HG03378 (cell line): ENCODE data around the gene ACYP2.
A peak's percentile ranks its signal among the peaks of the same experiment; 100 is the strongest.
"Not testable (repeated sequence)": the region's sequence is repeated elsewhere in the genome, so short reads cannot be mapped to it uniquely, and the experiment has no call there.

Experiments
- ATAC-seq: cut with Tn5 transposase; IDR thresholded peaks from one replicate; pipeline ENCODE4 v1.9.1; 2021; ENCODE audit warnings: mild to moderate bottlenecking, moderate library complexity; ENCODE audit not compliant: unreplicated experiment

The ACYP2 gene

GRCh38 chr2:54262015-54262765 is 146.8 kb downstream of the ACYP2 start:
- no peak for ATAC-seq

DNA sequence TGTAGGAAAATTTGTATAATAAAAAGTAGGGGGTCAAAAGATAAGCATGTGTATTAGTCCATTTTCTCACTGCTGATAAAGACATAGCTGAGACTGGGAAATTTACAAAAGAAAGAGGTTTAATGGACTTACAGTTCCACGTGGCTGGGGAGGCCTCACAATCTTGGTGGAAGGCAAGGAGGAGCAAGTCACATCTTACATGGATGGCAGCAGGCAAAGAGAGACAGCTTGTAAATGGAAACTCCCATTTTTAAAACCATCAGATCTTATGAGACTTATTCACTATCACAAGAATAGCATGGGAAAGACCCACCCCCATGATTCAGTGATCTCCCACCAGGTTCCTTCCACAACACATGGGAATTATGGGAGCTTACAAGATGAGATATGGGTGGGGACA is 149.7 kb downstream of the ACYP2 start:
- ATAC-seq, result not testable (repeated sequence)

GRCh38 chr2:54267577-54267976 is 152.2 kb downstream of the ACYP2 start:
- ATAC-seq, result no peak

DNA sequence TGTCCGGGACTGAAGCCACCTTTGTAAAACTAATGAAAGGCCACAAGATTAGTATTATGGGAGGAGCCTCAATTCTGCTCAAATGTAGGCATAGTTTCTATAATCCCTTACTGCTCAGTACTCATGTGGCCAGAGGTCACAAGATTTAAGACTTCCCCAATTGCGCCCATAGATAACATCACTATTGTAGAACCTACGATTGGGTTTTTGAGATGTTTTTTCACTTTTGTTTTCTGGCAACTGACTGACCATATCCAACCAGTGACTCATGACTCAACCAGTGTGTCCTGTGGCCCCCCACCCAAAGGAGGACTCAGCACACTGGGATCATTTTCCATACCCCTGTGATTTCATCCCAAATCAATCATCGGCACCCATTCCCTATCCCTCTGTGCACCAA is 155.8 kb downstream of the ACYP2 start:
- ATAC-seq, result no peak

- ATAC-seq, result peak; percentile 88
Observed at GRCh38 chr2:54271843-54272627, 156.6 kb downstream of the ACYP2 start.

DNA sequence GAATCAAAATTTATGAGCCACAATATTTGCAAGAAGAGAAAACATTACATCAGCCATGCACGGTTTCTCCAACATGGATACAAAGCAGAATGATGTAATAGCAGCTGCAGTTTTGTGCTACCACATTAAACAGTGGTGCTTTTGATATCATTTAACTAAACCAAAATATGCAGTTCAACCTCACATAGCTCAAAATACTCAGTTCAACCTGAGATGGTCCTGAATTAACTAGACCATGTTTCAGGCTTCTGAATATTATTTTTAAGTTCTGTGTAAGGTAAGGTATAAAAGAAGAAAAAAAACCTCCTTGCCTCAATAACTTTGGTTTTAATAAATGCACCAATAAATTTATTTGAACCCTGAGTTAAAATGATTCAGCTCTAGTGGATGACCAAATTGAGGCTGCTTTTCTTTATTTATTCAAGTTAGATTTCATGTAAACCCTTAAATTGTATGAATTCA is 159.4 kb downstream of the ACYP2 start:
- no peak for ATAC-seq

DNA sequence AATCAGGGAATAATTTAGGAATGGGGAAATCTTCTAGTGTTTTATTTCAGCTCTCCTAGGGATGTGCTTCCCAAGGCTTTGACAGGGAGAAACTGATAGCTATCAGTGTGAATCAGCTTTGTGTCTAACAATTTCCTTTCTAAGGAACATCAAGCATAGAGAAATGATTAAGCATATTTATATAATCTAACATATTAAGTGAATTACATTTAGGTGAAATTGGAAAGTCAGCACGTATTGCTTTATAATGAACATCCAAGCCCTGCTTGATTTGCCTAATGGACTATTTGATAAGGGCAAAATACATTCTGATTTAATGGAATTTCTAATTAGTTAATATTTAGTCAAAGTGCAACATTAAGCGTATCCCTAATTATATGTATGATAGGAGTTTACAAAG is 160.1 kb downstream of the ACYP2 start:
- no peak for ATAC-seq

GRCh38 chr2:54279385-54279784 is 164.0 kb downstream of the ACYP2 start:
- no peak for ATAC-seq

- no peak for ATAC-seq
Observed at GRCh38 chr2:54284826-54285225, 169.4 kb downstream of the ACYP2 start.

DNA sequence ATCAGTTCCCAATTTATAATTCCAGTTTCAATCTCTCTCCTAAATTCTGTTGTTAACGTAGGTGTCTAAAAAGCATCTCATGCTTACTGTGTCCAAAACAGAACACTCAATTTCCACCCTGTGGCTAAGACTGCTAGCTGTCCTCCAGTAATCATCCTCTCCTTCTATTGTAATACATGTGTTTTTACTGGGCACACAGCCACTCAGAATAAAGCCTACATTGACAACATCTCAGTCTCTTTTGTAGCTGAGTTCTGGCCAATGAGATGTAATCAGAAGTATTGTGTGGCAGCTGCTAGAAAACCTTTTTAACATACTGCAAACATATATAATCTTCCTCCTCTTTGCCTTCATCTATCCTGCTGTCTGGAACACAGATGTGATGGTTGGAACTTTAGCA is 170.0 kb downstream of the ACYP2 start:
- ATAC-seq, result no peak

DNA sequence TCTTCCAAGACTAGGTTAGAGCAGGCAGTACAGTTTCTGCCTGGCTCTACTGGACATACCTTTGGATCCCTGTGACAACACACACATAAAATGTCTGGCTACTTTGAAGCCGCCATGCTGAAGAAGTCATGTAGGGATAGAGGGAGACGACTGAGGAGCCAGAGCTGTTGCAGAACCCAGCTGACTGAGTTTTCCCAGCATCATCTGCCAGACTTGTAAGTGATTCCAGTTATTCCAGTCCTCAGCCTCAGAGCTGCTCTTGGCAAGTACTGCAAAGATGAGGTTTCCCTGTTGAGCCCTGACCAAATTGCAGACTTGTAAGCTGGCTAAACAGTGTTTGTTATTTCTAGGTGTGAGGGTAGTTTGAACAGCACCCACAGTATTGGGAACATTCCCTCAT is 172.1 kb downstream of the ACYP2 start:
- ATAC-seq, result no peak

- no peak for ATAC-seq
Observed at GRCh38 chr2:54289917-54290316, 174.5 kb downstream of the ACYP2 start.

DNA sequence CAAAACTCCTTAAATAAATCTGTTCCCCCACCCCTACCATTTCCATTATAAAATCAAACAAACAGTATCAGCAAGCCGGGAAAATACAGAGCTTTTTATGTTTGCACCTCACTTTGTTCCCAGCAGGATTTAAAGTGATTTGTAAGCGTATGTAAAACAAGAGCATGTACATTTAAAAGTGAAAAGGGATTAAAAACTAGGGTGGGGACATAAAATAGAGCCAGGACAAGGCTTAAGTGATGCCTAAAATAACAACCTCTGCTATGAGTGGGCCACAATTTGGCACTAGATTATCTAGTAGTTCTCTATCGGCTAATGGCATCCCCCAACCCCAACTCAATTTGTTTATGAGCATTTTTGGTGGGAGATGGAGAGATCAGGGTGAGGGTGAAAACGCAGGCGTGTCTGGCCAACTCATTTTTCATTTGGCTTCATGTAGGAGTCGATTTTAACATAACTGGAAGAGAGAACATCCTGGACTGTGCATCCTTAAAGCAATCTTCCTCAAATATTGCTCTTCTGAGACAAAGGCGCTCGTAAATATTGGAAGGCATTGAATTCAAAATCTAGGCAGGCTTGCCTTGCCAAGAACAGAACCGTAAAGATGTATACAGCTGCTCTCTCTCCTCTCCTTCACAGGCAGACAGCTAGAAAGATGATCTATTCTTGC is 175.1 kb downstream of the ACYP2 start:
- no peak for ATAC-seq

DNA sequence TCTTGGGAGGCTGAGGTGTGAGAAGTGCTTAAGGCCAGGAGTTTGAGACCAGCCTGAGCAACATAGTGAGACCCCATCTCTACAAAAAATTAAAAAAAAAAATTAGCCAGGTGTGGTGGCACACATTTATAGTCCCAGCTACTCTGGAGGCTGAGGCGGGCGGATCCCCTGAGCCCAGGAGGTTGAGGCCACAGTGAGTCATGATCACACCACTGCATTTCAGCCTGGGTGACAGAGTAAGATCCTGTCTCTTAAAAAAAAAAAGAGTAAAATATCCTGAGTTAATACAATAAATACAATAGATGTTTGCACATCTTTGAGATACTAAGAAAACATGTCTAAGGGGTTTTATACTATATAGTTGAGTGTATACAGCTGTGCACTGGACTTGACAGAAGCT is 179.2 kb downstream of the ACYP2 start:
- ATAC-seq, result not testable (repeated sequence)

- ATAC-seq, result no peak
Observed at GRCh38 chr2:54295911-54296310, 180.5 kb downstream of the ACYP2 start.

GRCh38 chr2:54298514-54298913 is 183.1 kb downstream of the ACYP2 start:
- no peak for ATAC-seq

DNA sequence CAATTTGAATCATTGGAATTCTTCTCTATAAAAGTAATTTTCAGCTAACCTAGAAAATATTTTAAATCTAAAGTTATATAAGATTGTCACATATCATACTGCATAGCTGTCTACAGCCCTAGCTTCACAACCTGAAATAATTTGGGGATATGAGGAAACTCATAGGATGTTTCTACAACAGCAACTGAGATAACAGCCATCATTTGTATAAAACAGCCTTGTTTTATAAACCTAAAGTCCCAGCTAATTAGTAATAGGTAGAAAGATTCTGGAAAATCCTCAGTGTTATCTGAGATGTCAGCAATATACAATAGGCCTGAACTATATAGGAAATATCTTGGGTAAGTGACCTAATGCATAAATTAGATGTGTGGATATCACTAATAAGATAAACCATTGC is 188.2 kb downstream of the ACYP2 start:
- ATAC-seq, result no peak

GRCh38 chr2:54306556-54306955 is 191.1 kb downstream of the ACYP2 start:
- ATAC-seq, result no peak

- no peak for ATAC-seq
Observed at GRCh38 chr2:54308186-54308585, 192.8 kb downstream of the ACYP2 start.

GRCh38 chr2:54308782-54309181 is 193.4 kb downstream of the ACYP2 start:
- no peak for ATAC-seq

- ATAC-seq, result no peak
Observed at GRCh38 chr2:54310311-54310710, 194.9 kb downstream of the ACYP2 start.

DNA sequence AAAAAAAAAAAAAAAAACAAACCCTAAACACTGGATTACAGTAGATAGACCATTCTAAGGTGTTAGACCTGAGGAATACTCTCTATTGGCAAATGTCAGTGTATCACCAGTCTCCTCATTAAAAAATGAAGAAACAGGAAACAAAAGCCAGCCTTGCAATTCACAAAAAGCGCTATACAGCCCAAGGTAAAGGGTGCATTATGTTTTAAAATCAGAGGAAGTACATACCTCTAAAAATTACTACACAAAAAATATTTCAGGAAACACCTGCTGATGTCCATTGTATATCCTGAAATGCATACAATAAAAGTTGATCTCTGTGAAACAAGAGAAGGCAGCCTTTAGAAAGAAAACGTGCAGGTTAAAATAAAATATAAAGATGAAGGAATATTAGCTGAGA is 195.5 kb downstream of the ACYP2 start:
- ATAC-seq, result no peak
